HG02970 (cell line): Measurements from ENCODE around the gene HNRNPA1L2.
A peak's percentile ranks its signal among the peaks of the same experiment; 100 is the strongest.
"Not testable (repeated sequence)": the region's sequence is repeated elsewhere in the genome, so short reads cannot be mapped to it uniquely, and the experiment has no call there.

ENCODE experiments used
- ATAC-seq: cut with Tn5 transposase; IDR thresholded peaks from one replicate; pipeline ENCODE4 v1.9.1; 2021; ENCODE audit warnings: mild to moderate bottlenecking, moderate library complexity, moderate number of reproducible peaks; ENCODE audit not compliant: unreplicated experiment, low FRiP score

The HNRNPA1L2 gene

DNA sequence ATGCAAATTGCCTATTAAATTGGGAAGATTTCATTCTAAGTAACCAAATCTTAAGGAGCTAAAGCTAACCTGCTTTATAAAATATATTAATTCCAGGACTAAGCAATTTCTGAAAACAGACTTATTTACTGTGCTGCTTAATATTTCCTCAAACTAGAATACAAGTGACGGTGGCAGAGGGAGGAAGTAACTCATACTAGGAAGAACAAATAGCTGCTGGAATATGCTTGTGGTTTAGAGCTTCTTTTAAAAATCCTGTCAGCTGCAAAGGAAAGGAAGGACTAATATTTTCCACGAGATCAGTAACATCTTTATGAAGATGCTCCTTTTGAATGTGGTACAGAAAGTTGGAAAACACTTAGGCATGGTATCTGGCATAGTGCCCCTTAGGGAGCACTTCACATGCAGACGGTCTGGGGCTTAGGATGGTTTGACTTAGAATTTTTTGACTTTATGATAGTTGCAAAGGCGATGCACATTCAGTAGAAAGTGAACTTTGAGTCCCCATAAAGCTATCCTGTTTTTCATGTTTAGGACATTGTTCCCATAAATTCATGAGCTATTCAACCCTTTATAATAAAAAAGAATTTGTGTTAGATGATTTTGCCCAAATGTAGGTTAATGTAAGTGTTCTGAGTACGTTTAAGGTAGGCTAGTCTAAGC is 3.4 kb upstream of the HNRNPA1L2 start:
- no peak for ATAC-seq

DNA sequence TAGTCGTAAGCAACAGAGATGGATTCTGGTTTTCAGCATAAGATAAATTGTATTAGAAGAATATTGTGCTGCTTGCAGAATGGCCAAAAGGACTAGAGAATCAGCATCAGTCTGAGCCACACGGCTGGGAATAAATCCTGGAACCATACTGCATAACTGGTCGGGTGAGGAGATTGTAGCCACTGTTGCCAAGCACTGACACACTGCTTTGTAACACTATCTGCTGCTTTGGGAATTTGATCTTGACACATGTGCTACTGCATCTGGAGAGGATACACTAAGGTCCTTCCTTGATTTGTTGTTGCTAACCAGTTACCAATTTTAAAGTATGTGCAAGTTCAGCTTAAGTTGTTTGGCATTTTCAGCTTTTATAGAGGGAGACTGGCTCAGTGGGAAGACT is 1.9 kb downstream of the HNRNPA1L2 start:
- ATAC-seq: no peak

DNA sequence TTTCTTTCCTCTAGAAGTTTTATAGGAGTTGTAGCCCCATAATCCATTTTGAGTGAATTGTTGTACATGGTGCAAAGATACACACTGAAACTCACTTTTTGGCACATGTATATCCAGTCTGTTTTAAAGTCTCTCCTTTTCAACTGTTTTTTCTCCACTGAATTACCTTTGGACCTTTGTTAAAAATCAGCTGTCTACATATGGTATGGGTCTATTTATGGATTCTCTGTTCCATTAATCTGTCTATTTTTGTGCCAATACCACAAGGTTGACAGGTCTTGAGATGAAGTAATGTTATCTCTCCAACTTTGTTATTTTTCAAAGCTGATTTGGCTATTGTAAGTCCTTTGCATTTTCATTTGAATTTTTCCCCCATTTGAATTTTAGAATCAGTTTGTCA is 4.7 kb downstream of the HNRNPA1L2 start:
- no peak for ATAC-seq

- ATAC-seq: no peak
These were observed 8.5 kb downstream of the HNRNPA1L2 start for GRCh38 chr13:52650731-52651130.

DNA sequence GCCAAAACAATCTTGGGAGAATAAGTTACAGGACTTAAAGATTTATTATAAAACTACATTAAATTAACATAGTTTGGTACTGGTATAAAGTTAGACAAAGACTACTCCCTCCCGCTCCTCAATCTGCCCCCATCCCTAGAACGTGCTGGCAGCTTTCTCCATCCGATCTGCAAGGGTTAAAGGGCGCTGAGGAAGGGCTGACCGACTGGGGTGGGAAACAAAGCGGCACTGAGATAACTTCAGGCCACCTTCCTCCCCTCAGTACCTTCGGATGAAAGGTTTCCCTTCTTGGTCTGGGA is 9.6 kb downstream of the HNRNPA1L2 start:
- peak; percentile 2 for ATAC-seq

DNA sequence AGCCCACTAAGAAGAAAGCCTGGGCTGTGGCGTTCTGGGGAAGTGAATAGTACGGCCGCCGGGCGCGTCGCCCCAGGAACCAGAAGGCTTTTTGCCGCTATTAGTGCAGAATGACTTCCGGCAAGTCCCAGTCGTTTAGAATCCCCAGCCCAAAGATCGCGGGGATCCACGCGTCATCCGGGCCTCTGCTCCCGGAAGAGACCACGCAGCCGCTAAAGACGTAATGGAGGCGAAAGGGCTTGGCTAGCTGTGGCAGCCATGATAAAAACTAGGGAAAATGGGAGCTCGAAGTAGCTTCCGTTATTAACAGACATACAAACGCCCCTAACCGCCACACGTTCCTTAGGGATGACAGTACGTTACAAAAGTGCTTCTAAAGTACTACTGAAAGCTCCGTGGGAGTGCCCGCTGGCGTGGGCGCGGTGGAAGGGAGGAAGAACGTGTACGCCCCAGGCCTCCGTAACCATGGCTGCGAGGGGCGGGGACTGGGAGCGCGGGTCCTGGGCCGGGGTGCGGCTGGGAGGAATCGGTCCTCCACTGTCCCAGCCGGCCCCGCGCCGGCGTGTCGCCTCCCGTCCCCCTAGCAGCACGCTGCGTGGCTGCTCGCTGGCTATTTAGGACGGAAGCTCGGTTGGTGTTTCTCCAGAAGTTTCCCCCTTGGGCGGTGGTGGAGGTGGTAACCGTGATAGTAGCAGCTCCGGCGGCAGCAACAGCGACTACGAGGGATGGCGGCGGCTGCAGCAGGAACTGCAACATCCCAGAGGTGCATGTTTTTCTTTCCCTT is 10.2 kb downstream of the HNRNPA1L2 start, which contains the start of gene SUGT1:
Gene SUGT1 (plus strand): TSS at position 641 of the 784 bp plus-strand sequence. CDS start 85 bp downstream, at position 726.
- peak; percentile 96 for ATAC-seq

DNA sequence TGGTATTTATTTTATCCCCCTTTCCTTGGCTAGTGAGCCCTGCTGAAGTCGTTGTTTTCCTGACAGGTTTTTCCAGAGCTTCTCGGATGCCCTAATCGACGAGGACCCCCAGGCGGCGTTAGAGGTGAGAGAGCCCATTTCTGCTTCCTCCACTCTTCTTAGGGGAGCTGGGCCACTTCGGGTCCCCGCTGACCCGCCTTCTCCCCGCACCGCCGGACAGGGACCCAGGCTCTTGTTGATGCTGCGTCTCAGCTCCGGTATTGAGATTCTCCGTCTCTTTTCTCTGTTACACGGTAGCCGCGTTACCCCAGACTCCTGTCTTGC is 10.7 kb downstream of the HNRNPA1L2 start:
- peak; percentile 29 for ATAC-seq

- no peak for ATAC-seq
These were observed 17.1 kb downstream of the HNRNPA1L2 start for GRCh38 chr13:52659340-52659739.

DNA sequence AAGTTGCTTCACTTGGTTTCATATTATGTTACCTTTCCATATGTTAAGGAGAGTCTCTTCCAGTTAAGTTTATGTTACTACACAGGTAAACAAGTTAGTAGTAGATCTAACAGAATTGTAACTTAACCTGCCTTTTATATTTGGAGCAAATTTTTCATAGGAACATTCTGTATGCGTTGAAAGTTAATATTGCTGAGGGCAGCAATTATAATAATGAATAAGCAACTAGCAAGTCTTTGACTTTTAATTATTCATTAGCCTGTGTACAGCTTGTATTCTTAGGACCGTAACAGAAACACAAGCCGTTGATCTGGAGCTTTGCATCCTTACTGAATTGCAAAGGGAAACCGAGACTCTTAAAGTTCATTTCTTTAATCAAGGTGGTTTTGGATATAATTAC is 22.0 kb downstream of the HNRNPA1L2 start:
- ATAC-seq: no peak

GRCh38 chr13:52665325-52665724 is 23.1 kb downstream of the HNRNPA1L2 start:
- no peak for ATAC-seq

- no peak for ATAC-seq
These were observed 27.4 kb downstream of the HNRNPA1L2 start for GRCh38 chr13:52669677-52670076.

GRCh38 chr13:52670726-52671125 is 28.5 kb downstream of the HNRNPA1L2 start:
- ATAC-seq: no peak

DNA sequence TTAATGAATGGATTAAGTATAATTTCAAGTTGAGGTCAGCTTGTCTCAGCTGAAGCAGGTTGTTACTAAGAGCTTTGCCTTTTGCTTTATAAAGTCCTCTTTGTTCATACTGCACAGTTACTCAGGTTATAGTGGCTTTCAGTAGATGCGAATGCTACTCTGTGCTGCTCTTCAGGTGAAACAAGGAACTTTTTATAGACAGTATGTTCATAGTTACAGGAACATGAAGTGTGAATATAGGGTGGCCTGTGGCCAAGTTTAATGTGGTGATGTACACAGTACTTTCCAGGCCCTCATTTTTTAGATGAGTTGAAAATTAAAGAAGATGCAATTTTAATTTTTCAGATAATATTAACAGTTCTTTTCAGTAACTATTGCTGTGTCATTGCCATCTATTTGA is 31.2 kb downstream of the HNRNPA1L2 start:
- no peak for ATAC-seq

DNA sequence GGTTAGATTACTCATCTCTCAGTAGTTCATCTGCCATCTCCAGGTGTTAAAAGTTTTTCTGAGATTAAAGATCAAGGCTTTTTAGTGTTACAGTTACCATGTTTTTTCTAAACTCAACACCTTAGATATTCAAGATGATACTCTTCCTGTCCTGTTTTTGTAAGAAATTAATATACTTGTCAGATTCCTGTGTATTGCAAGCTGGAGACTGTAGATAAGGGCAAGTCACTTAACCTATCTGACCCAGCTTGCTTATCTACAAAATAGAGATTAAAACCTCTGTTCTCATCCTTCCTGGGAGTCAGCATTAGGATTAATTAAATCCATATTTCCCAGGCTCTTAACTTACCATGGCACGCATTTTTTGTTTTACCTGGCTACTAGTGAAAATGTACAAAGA is 35.6 kb downstream of the HNRNPA1L2 start:
- ATAC-seq: no peak

DNA sequence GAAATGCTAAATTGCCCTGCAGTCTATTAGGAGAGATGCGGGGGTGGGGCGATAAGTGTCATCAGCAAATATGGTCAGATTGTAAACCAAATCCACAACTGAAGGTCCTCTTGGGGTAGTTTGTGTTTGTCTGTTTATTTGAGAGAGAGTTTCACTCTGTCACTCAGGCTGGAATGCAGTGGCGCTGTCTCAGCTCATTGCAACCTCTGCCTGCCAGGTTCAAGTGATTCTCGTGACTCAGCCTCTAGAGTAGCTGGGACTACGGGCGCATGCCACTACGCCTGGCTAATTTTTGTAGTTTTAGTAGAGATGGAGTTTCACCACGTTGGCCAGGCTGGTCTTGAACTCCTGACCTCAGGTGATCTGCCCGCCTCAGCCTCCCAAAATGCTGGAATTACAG is 43.6 kb downstream of the HNRNPA1L2 start:
- not testable (repeated sequence) for ATAC-seq

GRCh38 chr13:52686376-52686775 is 44.1 kb downstream of the HNRNPA1L2 start:
- ATAC-seq: no peak
